HepG2 (cell line): Measurements from ENCODE around the gene IL27RA. TPM values are rescaled to one million over a fixed set of nuclear protein-coding genes. Genes with fewer than 3 reads are reported as not detected.
A peak's percentile ranks its signal among the peaks of the same experiment; 100 is the strongest.

Experiments used
- CTCF ChIP-seq: sonication (generic); formaldehyde crosslinking; IDR thresholded peaks from 2 replicates; pipeline ENCODE4 v1.5.0; 2020; ENCODE audit warnings: mild to moderate bottlenecking, missing genetic modification reagents, moderate library complexity
- ETV6 ChIP-seq: sonication (generic); formaldehyde crosslinking; conservative IDR thresholded peaks from 2 replicates; pipeline ENCODE4 v1.4.0; 2020; ENCODE audit warnings: missing genetic modification reagents
- HMG20A ChIP-seq: IDR thresholded peaks from 2 replicates; pipeline ENCODE4 v1.6.1; 2016; ENCODE audit warnings: borderline replicate concordance
- JUN ChIP-seq: sonication (generic); formaldehyde crosslinking; IDR thresholded peaks from 2 replicates; pipeline ENCODE4 v1.4.0; 2020; ENCODE audit warnings: mild to moderate bottlenecking, missing genetic modification reagents
- KDM5A ChIP-seq: fragments of 200-600 bp; sonication (generic); IDR thresholded peaks from 2 replicates; pipeline ENCODE4 v1.7.0; 2018; ENCODE audit warnings: antibody characterized with exemption, mild to moderate bottlenecking, low read length, borderline replicate concordance
- LBX2 ChIP-seq: sonication (generic); formaldehyde crosslinking; IDR thresholded peaks from 2 replicates; pipeline ENCODE4 v1.5.0; 2020; ENCODE audit warnings: missing genetic modification reagents, mild to moderate bottlenecking, borderline replicate concordance
- PATZ1 ChIP-seq: sonication (generic); formaldehyde crosslinking; IDR thresholded peaks from 2 replicates; pipeline ENCODE4 v1.4.0; 2020; ENCODE audit warnings: missing genetic modification reagents
- PBX2 ChIP-seq: IDR thresholded peaks from 2 replicates; pipeline ENCODE4 v1.6.1; 2016; ENCODE audit warnings: control low read depth
- SALL1 ChIP-seq: sonication (generic); formaldehyde crosslinking; IDR thresholded peaks from 2 replicates; pipeline ENCODE4 v1.8.0; 2022; ENCODE audit warnings: mild to moderate bottlenecking, missing genetic modification reagents
- SATB2 ChIP-seq: sonication (generic); formaldehyde crosslinking; IDR thresholded peaks from 2 replicates; pipeline ENCODE4 v1.5.0; 2020; ENCODE audit warnings: missing genetic modification reagents
- SNAPC4 ChIP-seq: sonication (generic); formaldehyde crosslinking; IDR thresholded peaks from 2 replicates; pipeline ENCODE4 v1.4.0; 2020; ENCODE audit warnings: mild to moderate bottlenecking, missing genetic modification reagents
- SUZ12 ChIP-seq: fragments of 150-350 bp; IDR thresholded peaks from 2 replicates; pipeline ENCODE4 v1.6.1; 2014; ENCODE audit warnings: low read depth, low read length
- TCF7L2 ChIP-seq: IDR thresholded peaks from 2 replicates; pipeline ENCODE4 v1.6.1; 2011; ENCODE audit warnings: mild to moderate bottlenecking, low read depth, low read length, moderate library complexity
- THAP11 ChIP-seq: IDR thresholded peaks from 2 replicates; pipeline ENCODE4 v1.6.1; 2016; ENCODE audit warnings: missing biosample characterization, missing genetic modification reagents
- ZNF224 ChIP-seq: sonication (generic); formaldehyde crosslinking; IDR thresholded peaks from 2 replicates; pipeline ENCODE4 v1.5.0; 2020; ENCODE audit warnings: mild to moderate bottlenecking, missing genetic modification reagents
- ZNF354B ChIP-seq: sonication (generic); formaldehyde crosslinking; IDR thresholded peaks from 2 replicates; pipeline ENCODE4 v1.8.0; 2022; ENCODE audit warnings: mild to moderate bottlenecking, missing genetic modification reagents
- ZNF441 ChIP-seq: sonication (generic); formaldehyde crosslinking; IDR thresholded peaks from 2 replicates; pipeline ENCODE4 v1.7.0; 2021; ENCODE audit warnings: missing genetic modification reagents, borderline replicate concordance
- ZNF468 ChIP-seq: sonication (generic); formaldehyde crosslinking; IDR thresholded peaks from 2 replicates; pipeline ENCODE4 v1.8.0; 2022; ENCODE audit warnings: mild to moderate bottlenecking, moderate library complexity, missing genetic modification reagents
- ZSCAN25 ChIP-seq: sonication (generic); formaldehyde crosslinking; IDR thresholded peaks from 2 replicates; pipeline ENCODE4 v1.8.0; 2022; ENCODE audit warnings: mild to moderate bottlenecking, missing genetic modification reagents
- polyA plus RNA-seq, 8 experiments: library from polyadenylated mRNA; depleted of rRNA in 3 of 8; stranded (reverse) in 7 of 8; unstranded in 1 of 8; fragments of >200 nt; fragmentation: Illumina TruSeq in 4 of 8; extraction: Trizol in 4 of 8; gene quantifications; 2 replicates each; pipeline versions ENCODE4 v1.2.1 to v1.2.3, GENCODE V29; 2011 to 2016; ENCODE audit warnings: low read depth in 4 of 8, missing spikeins in 1 of 8, mixed read lengths in 1 of 8; ENCODE audit not compliant: insufficient read depth in 1 of 8
- total RNA-seq, 5 experiments: library from RNA; depleted of rRNA; stranded (reverse); fragments of >200 nt; fragmentation: Illumina TruSeq; extraction: Trizol; gene quantifications; 2 replicates each; pipeline ENCODE4 v1.2.3, GENCODE V29; 2016; ENCODE audit warnings: low read depth in 1 of 5

The IL27RA gene
- total and polyA plus RNA-seq, 2 of the 13 experiments (the other 11 are each of a cell fraction or from before 2014, with no cell fraction given), result 3.5 to 8.1 TPM

- TF ChIP-seq JUN (CRISPR knock-in tag) (no peak), KDM5A (peak; percentile 19; the same call in 1 of the 2 replicates), PATZ1 (CRISPR knock-in tag) (peak; percentile 58), SATB2 (CRISPR knock-in tag) (no peak), ZNF441 (no peak), ZNF468 (CRISPR knock-in tag) (no peak), ZNF354B (CRISPR knock-in tag) (no peak), ETV6 (CRISPR knock-in tag) (no peak), TCF7L2 (no peak), ZSCAN25 (CRISPR knock-in tag) (no peak), THAP11 (CRISPR knock-in tag) (no peak), ZNF224 (CRISPR knock-in tag) (no peak), SUZ12 (no peak), CTCF (no peak), LBX2 (CRISPR knock-in tag) (no peak), SNAPC4 (no peak), HMG20A (no peak), PBX2 (CRISPR knock-in tag) (peak; percentile 37; the same call in 1 of the 2 replicates), SALL1 (CRISPR knock-in tag) (no peak)
Measured at GRCh38 chr19:14091813-14092462, 60.4 kb downstream of the IL27RA start (continued).
